Activated naive CD4-positive, alpha-beta T cell treated with anti-CD3 and anti-CD28 coated beads, Interleukin-2, amount 50 U/mL, for 72 hours (primary cell): ENCODE measurements around the gene BRAT1. TPM values are rescaled to one million over a fixed set of nuclear protein-coding genes. Genes with fewer than 3 reads are reported as not detected.
A peak's percentile ranks its signal among the peaks of the same experiment; 100 is the strongest.
"Not testable (repeated sequence)": the region's sequence is repeated elsewhere in the genome, so short reads cannot be mapped to it uniquely, and the experiment has no call there.

Experiments
- ATAC-seq, 2 donors: fragments of 150-1000 bp; cut with Tn5 transposase; 2 replicates each; pipeline ENCODE4 v1.10.0; 2021; ENCODE audit warnings: mild to moderate bottlenecking in 2 of 2, moderate library complexity in 2 of 2
- DNase-seq, 2 donors: peaks; one replicate each; pipeline ENCODE4 v3.0.0; 2021 to 2022; ENCODE audit warnings: low spot score in 2 of 2
- H3K27ac Mint-ChIP-seq, 2 donors: one replicate each; pipeline ENCODE4 v1.8.0; 2022; ENCODE audit warnings: mild to moderate bottlenecking in 2 of 2, mixed read lengths in 2 of 2
- H3K36me3 Mint-ChIP-seq, 2 donors: one replicate each; pipeline ENCODE4 v1.8.0; 2022; ENCODE audit warnings: mixed read lengths in 2 of 2
- H3K9me3 Mint-ChIP-seq, 2 donors: one replicate each; pipeline ENCODE4 v1.8.0; 2022; ENCODE audit warnings: mixed read lengths in 2 of 2
- total RNA-seq, 2 donors: library from RNA; stranded (reverse); gene quantifications; one replicate each; pipeline ENCODE4 v1.2.3, GENCODE V29; 2022

BRAT1 gene
- total RNA-seq, 2 donors from 2014 or later: 26.5 to 37.5 TPM

GRCh38 chr7:2570021-2570420 lies 14.7 kb upstream of the BRAT1 start:
- DNase-seq (no peak), ATAC-seq (no peak)
- no peak overlapping the region for H3K27ac Mint-ChIP-seq
- no peaks in the 10 kb centered on the region for H3K9me3 Mint-ChIP-seq
- H3K36me3 Mint-ChIP-seq: no peaks in the 10 kb centered on the region

- ATAC-seq (no peak), DNase-seq (no peak)
- no peaks in the 10 kb centered on the region for H3K36me3 Mint-ChIP-seq
- H3K27ac Mint-ChIP-seq: no peak overlapping the region
- H3K9me3 Mint-ChIP-seq: no peaks in the 10 kb centered on the region
Measured at GRCh38 chr7:2569421-2569820, 14.1 kb upstream of the BRAT1 start.

- no peaks in the 10 kb centered on the region for H3K9me3 Mint-ChIP-seq
- ATAC-seq (no peak), DNase-seq (no peak)
- no peak overlapping the region for H3K27ac Mint-ChIP-seq
- H3K36me3 Mint-ChIP-seq: no peaks in the 10 kb centered on the region
Measured at GRCh38 chr7:2568521-2569223, 13.3 kb upstream of the BRAT1 start.

- Mint-ChIP-seq H3K9me3 (no peaks in the 10 kb centered on the region), H3K27ac (no peak overlapping the region), H3K36me3 (no peaks in the 10 kb centered on the region)
- no peak for DNase-seq
- no peak for ATAC-seq
Measured at GRCh38 chr7:2567679-2568278, 12.5 kb upstream of the BRAT1 start.

GRCh38 chr7:2566890-2567678 lies 11.8 kb upstream of the BRAT1 start:
- H3K27ac Mint-ChIP-seq: no peak overlapping the region

GRCh38 chr7:2566348-2566889 lies 11.1 kb upstream of the BRAT1 start:
- DNase-seq: no peak
- ATAC-seq: peak in 1 of 2 donors; percentile 64
- Mint-ChIP-seq H3K27ac (no peak overlapping the region), H3K36me3 (no peaks in the 10 kb centered on the region), H3K9me3 (no peaks in the 10 kb centered on the region)

More at GRCh38 chr7:2566890-2567678, 11.8 kb upstream of the BRAT1 start:
- no peaks in the 10 kb centered on the region for H3K9me3 Mint-ChIP-seq
- DNase-seq (no peak), ATAC-seq (peak; percentile 39 to 70)
- no peaks in the 10 kb centered on the region for H3K36me3 Mint-ChIP-seq

- Mint-ChIP-seq H3K36me3 (no peaks in the 10 kb centered on the region), H3K9me3 (no peaks in the 10 kb centered on the region), H3K27ac (no peak overlapping the region)
- ATAC-seq (no peak), DNase-seq (no peak)
Measured at GRCh38 chr7:2564970-2565540, 9.7 kb upstream of the BRAT1 start.

GRCh38 chr7:2563955-2564354 lies 8.6 kb upstream of the BRAT1 start:
- not testable (repeated sequence) for H3K36me3 Mint-ChIP-seq, H3K27ac Mint-ChIP-seq, ATAC-seq, DNase-seq, H3K9me3 Mint-ChIP-seq

GRCh38 chr7:2559283-2559950 lies 4.1 kb upstream of the BRAT1 start:
- Mint-ChIP-seq H3K27ac (peak overlapping the region; percentile 22 to 35), H3K9me3 (no peaks in the 10 kb centered on the region), H3K36me3 (peaks cover 0 to 3% of the 10 kb centered on the region in 2 donors)
- ATAC-seq: peak; percentile 8 to 38
- DNase-seq: peak in 1 of 2 donors; percentile 44

GRCh38 chr7:2558629-2559282 lies 3.4 kb upstream of the BRAT1 start, which contains the start of gene IQCE:
Gene IQCE (plus strand): TSS chr7:2558979. CDS start chr7:2559182, 203 bp downstream.
- ATAC-seq (peak; percentile 52 to 68), DNase-seq (peak; percentile 88 to 97)
- Mint-ChIP-seq H3K36me3 (peaks cover 5 to 9% of the 10 kb centered on the region in 2 donors), H3K9me3 (no peaks in the 10 kb centered on the region), H3K27ac (peak within 1 kb of the TSS; percentile 35 to 74)

- H3K27ac Mint-ChIP-seq: peak overlapping the region; percentile 92 to 93
- ATAC-seq: no peak
- no peak for DNase-seq
- H3K36me3 Mint-ChIP-seq: peaks cover 9 to 14% of the 10 kb centered on the region in 2 donors
- H3K9me3 Mint-ChIP-seq: no peaks in the 10 kb centered on the region
Measured at GRCh38 chr7:2554661-2555111, 638 bp downstream of the BRAT1 start.

GRCh38 chr7:2553831-2554581 lies 1.3 kb downstream of the BRAT1 start:
- DNase-seq (no peak), ATAC-seq (no peak)
- peak overlapping the region; percentile 92 to 93 for H3K27ac Mint-ChIP-seq
- H3K36me3 Mint-ChIP-seq: peaks cover 9 to 14% of the 10 kb centered on the region in 2 donors
- no peaks in the 10 kb centered on the region for H3K9me3 Mint-ChIP-seq

GRCh38 chr7:2553108-2553507 lies 2.2 kb downstream of the BRAT1 start:
- DNase-seq (no peak), ATAC-seq (no peak)
- Mint-ChIP-seq H3K9me3 (no peaks in the 10 kb centered on the region), H3K27ac (no peak overlapping the region), H3K36me3 (peaks cover 9 to 14% of the 10 kb centered on the region in 2 donors)

GRCh38 chr7:2551418-2551817 lies 3.9 kb downstream of the BRAT1 start:
- ATAC-seq (no peak), DNase-seq (no peak)
- Mint-ChIP-seq H3K36me3 (peaks cover 9 to 14% of the 10 kb centered on the region in 2 donors), H3K27ac (no peak overlapping the region), H3K9me3 (no peaks in the 10 kb centered on the region)
